ENCODE results near the gene STAT1. TPM values are rescaled to one million over a fixed set of nuclear protein-coding genes. Genes with fewer than 3 reads are reported as not detected.
A peak's percentile ranks its signal among the peaks of the same experiment; 100 is the strongest.

Gene STAT1
- total RNA-seq, 2 experiments from 2014 or later, result 56.6 to 57.8 TPM

DNA sequence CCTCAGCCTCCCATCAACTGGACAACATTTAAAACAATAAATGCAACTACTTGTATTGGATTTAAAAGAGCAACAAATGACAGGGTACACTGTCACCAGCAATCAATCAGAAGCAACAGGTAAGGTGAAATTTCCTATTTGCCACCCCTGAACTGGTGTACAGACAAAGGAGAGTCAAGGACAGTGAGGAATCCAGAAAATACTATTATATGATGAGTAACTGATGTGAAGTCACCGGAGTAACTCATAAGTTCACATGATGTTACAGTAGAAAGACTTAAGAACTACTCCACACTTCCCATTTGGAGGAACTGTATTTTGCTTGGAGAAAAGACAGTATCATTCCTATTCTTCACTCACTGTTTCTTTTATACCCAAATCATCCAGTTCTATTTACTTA, 4.1 kb upstream of the STAT1 start:
- Mint-ChIP-seq H3K36me3 (ENCODE audit: low read depth) (peaks cover 3% of the 10 kb centered on the region), H3K27me3 (no peaks in the 10 kb centered on the region), H3K27ac (no peak overlapping the region), H3K9me3 (no peaks in the 10 kb centered on the region), H3K4me3 (peak overlapping the region; percentile 79), H3K4me1 (ENCODE audit: low read depth) (peaks cover 28% of the 10 kb centered on the region)
- Histone ChIP-seq H3K27me3 (ENCODE audit: control insufficient read depth in 1 of 2, insufficient read depth in 2 of 2, low read length in 2 of 2) (no peaks in the 10 kb centered on the region), H3K4me3 (ENCODE audit: low read length) (peak overlapping the region; percentile 6), H3K36me3 (ENCODE audit: insufficient read depth, low read length) (no peaks in the 10 kb centered on the region), H3K27ac (ENCODE audit: low read depth in 1 of 2, low read length in 2 of 2) (no peak overlapping the region), H3K4me1 (ENCODE audit: insufficient read depth, low read length) (peaks cover 52% of the 10 kb centered on the region), H3K9me3 (ENCODE audit: control insufficient read depth in 1 of 2, insufficient read depth in 1 of 2, low read length in 2 of 2) (no peaks in the 10 kb centered on the region)
- intact Hi-C loops (cut with DNase I, micrococcal nuclease), result loop anchor here in 1 of 2 experiments (5.0 to 10.0 kb wide), 2 partner anchors 136 to 1233 kb away; partner anchors contain the start of genes GLS, ORMDL1 and PMS1
- ATAC-seq (ENCODE audit: poor library complexity) (no peak), DNase-seq (no peak)
- ChIA-PET CTCF (no interaction called here), POLR2A (no interaction called here)
- no peak for TF ChIP-seq CTCF (IDR thresholded peaks at IDR 0.05)

- Mint-ChIP-seq H3K9me3 (no peaks in the 10 kb centered on the region), H3K27ac (no peak overlapping the region), H3K4me3 (no peak overlapping the region), H3K4me1 (ENCODE audit: low read depth) (peaks cover 39% of the 10 kb centered on the region), H3K36me3 (ENCODE audit: low read depth) (peaks cover 13% of the 10 kb centered on the region), H3K27me3 (no peaks in the 10 kb centered on the region)
- ChIA-PET CTCF (no interaction called here), POLR2A (interaction anchor here (1.0 to 2.6 kb wide), 2 partner anchors 69 to 370 kb away, joined by 3 to 11 read pairs; no protein-coding TSS in a partner anchor)
- Histone ChIP-seq H3K4me3 (ENCODE audit: low read length) (no peak overlapping the region), H3K27me3 (ENCODE audit: control insufficient read depth in 1 of 2, insufficient read depth in 2 of 2, low read length in 2 of 2) (no peaks in the 10 kb centered on the region), H3K4me1 (ENCODE audit: insufficient read depth, low read length) (peaks cover 51% of the 10 kb centered on the region), H3K27ac (ENCODE audit: low read depth in 1 of 2, low read length in 2 of 2) (peak overlapping the region; percentile 89 to 91), H3K9me3 (ENCODE audit: control insufficient read depth in 1 of 2, insufficient read depth in 1 of 2, low read length in 2 of 2) (no peaks in the 10 kb centered on the region), H3K36me3 (ENCODE audit: insufficient read depth, low read length) (peaks cover 4% of the 10 kb centered on the region)
- TF ChIP-seq CTCF (IDR thresholded peaks at IDR 0.05), result no peak
- intact Hi-C loops (cut with DNase I, micrococcal nuclease), result loop anchor here in 1 of 2 experiments (5.0 to 10.0 kb wide), 2 partner anchors 134 to 1231 kb away; partner anchors contain the start of genes GLS, ORMDL1 and PMS1
- no peak for DNase-seq
- no peak for ATAC-seq (ENCODE audit: poor library complexity)
Measured at GRCh38 chr2:191015831-191016230, 1.9 kb upstream of the STAT1 start.

DNA sequence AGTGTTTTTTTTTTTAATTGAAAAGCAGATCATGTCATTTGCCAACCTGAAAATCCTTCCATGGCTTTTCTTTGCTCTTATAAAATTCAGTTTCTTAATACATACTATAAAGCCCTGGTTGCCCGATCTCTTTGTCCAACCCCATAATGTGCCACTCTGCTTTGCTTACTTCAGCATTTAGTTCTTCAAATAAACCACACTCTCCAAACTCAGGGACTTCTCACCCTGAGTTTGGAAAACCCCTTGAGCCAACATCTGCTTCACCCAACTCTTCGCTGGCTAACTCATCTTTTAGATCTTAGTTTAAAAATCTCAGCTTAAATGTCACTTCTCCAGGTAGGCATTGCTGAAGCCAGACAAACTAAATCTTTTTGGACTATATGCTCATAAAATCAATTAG, 1.3 kb upstream of the STAT1 start:
- H3K27ac Mint-ChIP-seq, result no peak overlapping the region
- peaks cover 7% of the 10 kb centered on the region for H3K36me3 ChIP-seq (ENCODE audit: insufficient read depth, low read length)
- H3K27ac ChIP-seq (ENCODE audit: low read depth in 1 of 2, low read length in 2 of 2), result peak overlapping the region; percentile 89 to 91
- ChIA-PET CTCF (interaction anchor here (1.2 to 1.8 kb wide), 3 partner anchors 14 to 23 kb away, joined by 3 to 5 read pairs (median 3); no protein-coding TSS in a partner anchor), POLR2A (interaction anchor here (0.6 to 5.7 kb wide), 10 partner anchors 11 to 1559 kb away, joined by 3 to 164 read pairs (median 4); partner anchors contain the start of genes GLS and STAT4)
- no peak for TF ChIP-seq CTCF (IDR thresholded peaks at IDR 0.05)
- no peaks in the 10 kb centered on the region for H3K27me3 ChIP-seq (ENCODE audit: control insufficient read depth in 1 of 2, insufficient read depth in 2 of 2, low read length in 2 of 2)
- peaks cover 49% of the 10 kb centered on the region for H3K4me1 ChIP-seq (ENCODE audit: insufficient read depth, low read length)
- intact Hi-C loops (cut with DNase I, micrococcal nuclease), result loop anchor here in 1 of 2 experiments (5.0 to 10.0 kb wide), 2 partner anchors 133 to 1230 kb away; partner anchors contain the start of genes GLS, ORMDL1 and PMS1
- peaks cover 15% of the 10 kb centered on the region for H3K36me3 Mint-ChIP-seq (ENCODE audit: low read depth)
- no peak overlapping the region for H3K4me3 Mint-ChIP-seq
- peaks cover 42% of the 10 kb centered on the region for H3K4me1 Mint-ChIP-seq (ENCODE audit: low read depth)
- H3K27me3 Mint-ChIP-seq, result no peaks in the 10 kb centered on the region
- H3K9me3 ChIP-seq (ENCODE audit: control insufficient read depth in 1 of 2, insufficient read depth in 1 of 2, low read length in 2 of 2), result no peaks in the 10 kb centered on the region
- DNase-seq (peak in 2 of 14 experiments; percentile 75 to 79), ATAC-seq (ENCODE audit: poor library complexity) (no peak)
- no peak overlapping the region for H3K4me3 ChIP-seq (ENCODE audit: low read length)
- no peaks in the 10 kb centered on the region for H3K9me3 Mint-ChIP-seq

Data from CD4-positive, alpha-beta T cell (primary cell).